Measurements from ENCODE around the gene UGT3A1. TPM values are rescaled to one million over a fixed set of nuclear protein-coding genes. Genes with fewer than 3 reads are reported as not detected.

The UGT3A1 gene
- total RNA-seq, 1 donor = under 0.01 TPM

- H3K27me3 ChIP-seq (ENCODE audit: insufficient read depth, low read length) = no peaks in the 10 kb centered on the region
- H3K4me3 ChIP-seq (ENCODE audit: low read length) = no peak overlapping the region
Observed at GRCh38 chr5:35956429-35956828, 34.8 kb downstream of the UGT3A1 start.

GRCh38 chr5:35954175-35954574, 37.0 kb downstream of the UGT3A1 start:
- Histone ChIP-seq H3K4me3 (ENCODE audit: low read length) (no peak overlapping the region), H3K4me1 (ENCODE audit: insufficient read depth, low read length) (no peaks in the 10 kb centered on the region), H3K9me3 (ENCODE audit: low read depth, low read length) (no peaks in the 10 kb centered on the region), H3K27me3 (ENCODE audit: insufficient read depth, low read length) (no peaks in the 10 kb centered on the region)

More at GRCh38 chr5:35956429-35956828, 34.8 kb downstream of the UGT3A1 start:
- no peaks in the 10 kb centered on the region for H3K9me3 ChIP-seq (ENCODE audit: low read depth, low read length)
- no peaks in the 10 kb centered on the region for H3K4me1 ChIP-seq (ENCODE audit: insufficient read depth, low read length)

GRCh38 chr5:35947085-35947484, 44.1 kb downstream of the UGT3A1 start:
- H3K27me3 ChIP-seq (ENCODE audit: insufficient read depth, low read length) = no peaks in the 10 kb centered on the region
- H3K4me1 ChIP-seq (ENCODE audit: insufficient read depth, low read length) = no peaks in the 10 kb centered on the region
- H3K4me3 ChIP-seq (ENCODE audit: low read length) = no peak overlapping the region
- no peaks in the 10 kb centered on the region for H3K9me3 ChIP-seq (ENCODE audit: low read depth, low read length)

- Histone ChIP-seq H3K4me1 (ENCODE audit: insufficient read depth, low read length) (no peaks in the 10 kb centered on the region), H3K4me3 (ENCODE audit: low read length) (no peak overlapping the region), H3K9me3 (ENCODE audit: low read depth, low read length) (no peaks in the 10 kb centered on the region), H3K27me3 (ENCODE audit: insufficient read depth, low read length) (no peaks in the 10 kb centered on the region)
Observed at GRCh38 chr5:35939639-35940038, 51.6 kb downstream of the UGT3A1 start.

GRCh38 chr5:35938568-35939227, 52.5 kb downstream of the UGT3A1 start, which contains the start of gene CAPSL:
TSS of gene CAPSL (minus strand) at chr5:35938622. CDS start at chr5:35921120, 17,502 bp downstream.
- no peaks in the 10 kb centered on the region for H3K9me3 ChIP-seq (ENCODE audit: low read depth, low read length)
- H3K4me1 ChIP-seq (ENCODE audit: insufficient read depth, low read length) = no peaks in the 10 kb centered on the region
- H3K27me3 ChIP-seq (ENCODE audit: insufficient read depth, low read length) = no peaks in the 10 kb centered on the region
- no peak within 1 kb of the TSS for H3K4me3 ChIP-seq (ENCODE audit: low read length)

GRCh38 chr5:35926389-35927051, 64.7 kb downstream of the UGT3A1 start:
- Histone ChIP-seq H3K4me1 (ENCODE audit: insufficient read depth, low read length) (peaks cover 8% of the 10 kb centered on the region), H3K9me3 (ENCODE audit: low read depth, low read length) (no peaks in the 10 kb centered on the region), H3K4me3 (ENCODE audit: low read length) (no peak overlapping the region), H3K27me3 (ENCODE audit: insufficient read depth, low read length) (peaks cover 3% of the 10 kb centered on the region)

GRCh38 chr5:35924950-35925722, 66.1 kb downstream of the UGT3A1 start:
- Histone ChIP-seq H3K27me3 (ENCODE audit: insufficient read depth, low read length) (peaks cover 3% of the 10 kb centered on the region), H3K4me1 (ENCODE audit: insufficient read depth, low read length) (peaks cover 8% of the 10 kb centered on the region), H3K4me3 (ENCODE audit: low read length) (no peak overlapping the region), H3K9me3 (ENCODE audit: low read depth, low read length) (no peaks in the 10 kb centered on the region)

- Histone ChIP-seq H3K4me3 (ENCODE audit: low read length) (no peak overlapping the region), H3K27me3 (ENCODE audit: insufficient read depth, low read length) (peaks cover 3% of the 10 kb centered on the region), H3K4me1 (ENCODE audit: insufficient read depth, low read length) (peaks cover 8% of the 10 kb centered on the region), H3K9me3 (ENCODE audit: low read depth, low read length) (no peaks in the 10 kb centered on the region)
Observed at GRCh38 chr5:35924122-35924949, 66.9 kb downstream of the UGT3A1 start.

GRCh38 chr5:35922468-35922867, 68.7 kb downstream of the UGT3A1 start:
- H3K4me3 ChIP-seq (ENCODE audit: low read length) = no peak overlapping the region
- H3K27me3 ChIP-seq (ENCODE audit: insufficient read depth, low read length) = peaks cover 3% of the 10 kb centered on the region
- H3K4me1 ChIP-seq (ENCODE audit: insufficient read depth, low read length) = peaks cover 8% of the 10 kb centered on the region
- H3K9me3 ChIP-seq (ENCODE audit: low read depth, low read length) = no peaks in the 10 kb centered on the region

- Histone ChIP-seq H3K27me3 (ENCODE audit: insufficient read depth, low read length) (peaks cover 3% of the 10 kb centered on the region), H3K4me1 (ENCODE audit: insufficient read depth, low read length) (peaks cover 8% of the 10 kb centered on the region), H3K4me3 (ENCODE audit: low read length) (no peak overlapping the region), H3K9me3 (ENCODE audit: low read depth, low read length) (no peaks in the 10 kb centered on the region)
Observed at GRCh38 chr5:35921930-35922329, 69.3 kb downstream of the UGT3A1 start.

GRCh38 chr5:35920890-35921289, 70.3 kb downstream of the UGT3A1 start:
- Histone ChIP-seq H3K4me1 (ENCODE audit: insufficient read depth, low read length) (peaks cover 8% of the 10 kb centered on the region), H3K4me3 (ENCODE audit: low read length) (no peak overlapping the region), H3K9me3 (ENCODE audit: low read depth, low read length) (no peaks in the 10 kb centered on the region), H3K27me3 (ENCODE audit: insufficient read depth, low read length) (peaks cover 3% of the 10 kb centered on the region)

- Histone ChIP-seq H3K4me3 (ENCODE audit: low read length) (no peak overlapping the region), H3K4me1 (ENCODE audit: insufficient read depth, low read length) (no peaks in the 10 kb centered on the region), H3K27me3 (ENCODE audit: insufficient read depth, low read length) (no peaks in the 10 kb centered on the region), H3K9me3 (ENCODE audit: low read depth, low read length) (no peaks in the 10 kb centered on the region)
Observed at GRCh38 chr5:35919191-35919590, 72.0 kb downstream of the UGT3A1 start.

- H3K4me1 ChIP-seq (ENCODE audit: insufficient read depth, low read length) = no peaks in the 10 kb centered on the region
- H3K9me3 ChIP-seq (ENCODE audit: low read depth, low read length) = no peaks in the 10 kb centered on the region
- no peak overlapping the region for H3K4me3 ChIP-seq (ENCODE audit: low read length)
- H3K27me3 ChIP-seq (ENCODE audit: insufficient read depth, low read length) = no peaks in the 10 kb centered on the region
Observed at GRCh38 chr5:35908814-35909213, 82.4 kb downstream of the UGT3A1 start.

GRCh38 chr5:35908228-35908627, 83.0 kb downstream of the UGT3A1 start:
- H3K4me3 ChIP-seq (ENCODE audit: low read length) = no peak overlapping the region
- no peaks in the 10 kb centered on the region for H3K4me1 ChIP-seq (ENCODE audit: insufficient read depth, low read length)
- H3K27me3 ChIP-seq (ENCODE audit: insufficient read depth, low read length) = no peaks in the 10 kb centered on the region
- no peaks in the 10 kb centered on the region for H3K9me3 ChIP-seq (ENCODE audit: low read depth, low read length)

All from mononuclear cell (primary cell).